Endothelial cell of umbilical vein (primary cell): Measurements from ENCODE around the gene BCCIP. TPM values are rescaled to one million over a fixed set of nuclear protein-coding genes. Genes with fewer than 3 reads are reported as not detected.

Experiments used
- BruUV-seq: library from RNA; stranded (reverse); fragments of 400-500 nt; replicated peaks from 2 replicates; lab custom pipeline; 2021; lab: Mats Ljungman, UMichigan
- CTCF ChIA-PET: fragments of 300-600, 350-600 bp; sonication (Branson Sonifier 250); formaldehyde crosslinking; loops from one replicate; lab custom pipeline; 2021; ENCODE audit warnings: antibody characterized with exemption, inconsistent platforms; lab: Charles Lee
- POLR2A ChIA-PET: fragments of 300-600, 350-600 bp; sonication (Branson Sonifier 250); formaldehyde crosslinking; loops from one replicate; lab custom pipeline; 2021; ENCODE audit warnings: antibody characterized with exemption, inconsistent platforms; lab: Charles Lee
- DNase-seq: peaks from one replicate; pipeline ENCODE4 v3.0.0-alpha.2; 2011; ENCODE audit warnings: low read depth, low spot score
- FAIRE-seq: peaks from 2 replicates; lab custom pipeline; 2011; peaks lifted over from hg19 to GRCh38; lab: Jason Lieb, UNC
- H2AFZ ChIP-seq: 2 replicates; pipeline ENCODE4 v1.6.0; 2012; ENCODE audit warnings: low read depth, low read length, control low read depth, inconsistent platforms
- H3K27ac ChIP-seq: 2 replicates; pipeline ENCODE4 v1.5.1; 2011; ENCODE audit warnings: low read depth, mild to moderate bottlenecking, control low read depth, low read length, moderate library complexity; ENCODE audit not compliant: insufficient read depth
- H3K27me3 ChIP-seq, 2 experiments: 2 replicates each; pipeline versions ENCODE4 v1.6.0 to v1.6.1; 2011; ENCODE audit warnings: low read length in 2 of 2, mixed read lengths in 1 of 2; ENCODE audit not compliant: control insufficient read depth in 2 of 2, insufficient read depth in 2 of 2
- H3K36me3 ChIP-seq, 2 experiments: 2 replicates in 1 of 2; 3 replicates in 1 of 2; pipeline ENCODE4 v1.5.1; 2011; ENCODE audit warnings: low read length in 2 of 2, mild to moderate bottlenecking in 1 of 2, moderate library complexity in 1 of 2; ENCODE audit not compliant: control insufficient read depth in 2 of 2, insufficient read depth in 2 of 2; ENCODE audit errors: extremely low read depth in 1 of 2
- H3K4me1 ChIP-seq: 3 replicates; pipeline ENCODE4 v1.5.1; 2011; ENCODE audit warnings: mild to moderate bottlenecking, low read length; ENCODE audit not compliant: control insufficient read depth, insufficient read depth; ENCODE audit errors: extremely low read depth
- H3K4me2 ChIP-seq: 2 replicates; pipeline ENCODE4 v1.6.1; 2011; ENCODE audit warnings: low read length, control low read depth, mixed read lengths; ENCODE audit not compliant: insufficient read depth
- H3K4me3 ChIP-seq, 3 experiments: fragments of 200-600 bp in 1 of 3; sonication (generic), shearing (Covaris generic) in 1 of 3; replicated peaks in 1 of 3; 2 replicates each; pipeline ENCODE4 v1.5.1; 2011 to 2016; ENCODE audit warnings: control low read depth in 3 of 3, low read length in 3 of 3, mild to moderate bottlenecking in 2 of 3, inconsistent platforms in 1 of 3, low read depth in 1 of 3, moderate library complexity in 1 of 3; ENCODE audit not compliant: insufficient read depth in 1 of 3
- H3K79me2 ChIP-seq: 2 replicates; pipeline ENCODE4 v1.6.0; 2012; ENCODE audit warnings: low read length, inconsistent platforms; ENCODE audit not compliant: control insufficient read depth, insufficient read depth
- H3K9ac ChIP-seq: replicated peaks from 2 replicates; pipeline ENCODE3; 2011; ENCODE audit warnings: low read length, control low read depth; ENCODE audit not compliant: insufficient read depth; ENCODE audit errors: extremely low read depth
- H3K9me1 ChIP-seq: replicated peaks from 3 replicates; pipeline ENCODE4 v1.6.0; 2011; ENCODE audit warnings: mild to moderate bottlenecking, low read length; ENCODE audit not compliant: control insufficient read depth, insufficient read depth; ENCODE audit errors: extremely low read depth
- H3K9me3 ChIP-seq: replicated peaks from 2 replicates; pipeline ENCODE4 v1.5.1; 2012; ENCODE audit warnings: low read length, inconsistent platforms; ENCODE audit not compliant: control insufficient read depth, insufficient read depth
- H4K20me1 ChIP-seq: replicated peaks from 2 replicates; pipeline ENCODE3; 2011; ENCODE audit warnings: mild to moderate bottlenecking, low read length; ENCODE audit not compliant: control insufficient read depth, insufficient read depth; ENCODE audit errors: extremely low read depth
- CTCF ChIP-seq, 2 donors: IDR thresholded peaks; 1 replicate in 1 of 2; 2 replicates in 1 of 2; pipeline ENCODE4 v1.5.1; 2011; ENCODE audit warnings: low read length in 2 of 2, mild to moderate bottlenecking in 2 of 2, moderate library complexity in 2 of 2, control low read depth in 1 of 2, inconsistent platforms in 1 of 2, low read depth in 1 of 2; ENCODE audit not compliant: insufficient read depth in 1 of 2; ENCODE audit errors: extremely low read depth in 1 of 2
- EZH2 ChIP-seq: IDR thresholded peaks from 2 replicates; pipeline ENCODE4 v1.6.1; 2012; ENCODE audit warnings: borderline replicate concordance, low read depth, mild to moderate bottlenecking, moderate library complexity, low read length, inconsistent platforms; ENCODE audit not compliant: severe bottlenecking
- FOS ChIP-seq: IDR thresholded peaks from 2 replicates; pipeline ENCODE4 v1.6.1; 2011; ENCODE audit warnings: mild to moderate bottlenecking, low read length, moderate library complexity, borderline replicate concordance; ENCODE audit not compliant: insufficient read depth
- GATA2 ChIP-seq: IDR thresholded peaks from 2 replicates; pipeline ENCODE4 v1.7.0; 2011; ENCODE audit warnings: low read depth, mild to moderate bottlenecking, moderate library complexity, mixed read lengths, low read length; ENCODE audit not compliant: insufficient read length, insufficient read depth
- JUN ChIP-seq: IDR thresholded peaks from 2 replicates; pipeline ENCODE4 v1.6.1; 2011; ENCODE audit warnings: borderline replicate concordance, low read depth; ENCODE audit not compliant: insufficient read length, insufficient read depth
- MAX ChIP-seq: IDR thresholded peaks from 2 replicates; pipeline ENCODE4 v1.6.1; 2011; ENCODE audit not compliant: insufficient read depth, insufficient read length
- MYC ChIP-seq: IDR thresholded peaks from one replicate; pipeline ENCODE4 v1.6.1; 2011; ENCODE audit warnings: mild to moderate bottlenecking, low read depth, low read length
- POLR2A ChIP-seq: IDR thresholded peaks from 2 replicates; pipeline ENCODE4 v1.6.1; 2012; ENCODE audit warnings: low read depth, mild to moderate bottlenecking, control low read depth, low read length
- POLR2AphosphoS5 ChIP-seq: IDR thresholded peaks from 2 replicates; pipeline ENCODE4 v1.6.1; 2012; ENCODE audit warnings: low read depth, mild to moderate bottlenecking, control low read depth, low read length, moderate library complexity; ENCODE audit not compliant: insufficient read depth
- dilution Hi-C: fragments of 300-500 bp; cut with MboI; formaldehyde crosslinking; loops from one replicate; pipeline ENCODE4 v1.15.0; 2019; ENCODE audit warnings: low sequenced_read_pairs; ENCODE audit not compliant: extremely low pct_ligation_motif_present
- intact Hi-C: fragments of 100-400 bp; cut with micrococcal nuclease; formaldehyde crosslinking; loops from one replicate; pipeline ENCODE4 v1.10.0; 2022
- polyA plus RNA-seq, 4 experiments: library from polyadenylated mRNA; depleted of rRNA in 3 of 4; stranded (reverse) in 3 of 4; unstranded in 1 of 4; fragments of >200 nt; gene quantifications; 2 replicates each; pipeline versions ENCODE4 v1.2.1 to v1.2.3, GENCODE V29; 2011 to 2012; ENCODE audit warnings: missing spikeins in 1 of 4
- total RNA-seq: library from RNA; stranded (reverse); gene quantifications from 2 replicates; pipeline ENCODE4 v1.2.3, GENCODE V29; 2021

BCCIP gene
- total and polyA plus RNA-seq, 2 donors (not counting 3 experiments of a cell fraction or from before 2014, with no cell fraction given) = 14.5 to 73.5 TPM

- intact Hi-C loops (no loop called here), dilution Hi-C loops (no loop called here)
- Histone ChIP-seq H3K27ac (no peak overlapping the region), H3K27me3 (no peaks in the 10 kb centered on the region), H3K36me3 (no peaks in the 10 kb centered on the region), H3K9me3 (no peaks in the 10 kb centered on the region), H3K4me2 (no peak overlapping the region), H3K79me2 (no peaks in the 10 kb centered on the region), H3K4me1 (no peaks in the 10 kb centered on the region), H3K9ac (no peak overlapping the region), H3K4me3 (no peak overlapping the region), H2AFZ (no peak overlapping the region), H3K9me1 (no peaks in the 10 kb centered on the region), H4K20me1 (no peaks in the 10 kb centered on the region)
- no TSS peak for BruUV-seq
- CTCF ChIA-PET = no interaction called here
- DNase-seq (no peak), FAIRE-seq (no peak)
- TF ChIP-seq POLR2A (no peak), CTCF (IDR thresholded peaks at IDR 0.05; ENCODE audit: extremely low read depth in 1 of 2, insufficient read depth in 1 of 2, low read depth in 1 of 2, low read length in 2 of 2) (no peak), GATA2 (no peak), MAX (no peak), POLR2AphosphoS5 (no peak), EZH2 (no peak), MYC (no peak), JUN (no peak), FOS (no peak)
- POLR2A ChIA-PET = no interaction called here
Measured at GRCh38 chr10:125785791-125786190, 37.6 kb upstream of the BCCIP start.
